Measurements from ENCODE around the gene GRK5.

- no peak for TF ChIP-seq CTCF (conservative IDR thresholded peaks at IDR 0.05; ENCODE audit: low read depth, low read length)
- no peak for TF ChIP-seq EZH2 (IDR thresholded peaks at IDR 0.05; ENCODE audit: low read length, unreplicated experiment)
These were observed 20.5 kb downstream of the GRK5 start for GRCh38 chr10:119227825-119228224.
